ENCODE data around the gene TMCC1. TPM values are rescaled to one million over a fixed set of nuclear protein-coding genes. Genes with fewer than 3 reads are reported as not detected.
"Not testable (repeated sequence)": the region's sequence is repeated elsewhere in the genome, so short reads cannot be mapped to it uniquely, and the experiment has no call there.

The TMCC1 gene
- polyA plus RNA-seq, 1 donor, result 16.8 TPM

- Histone ChIP-seq H3K27me3 (ENCODE audit: control insufficient read depth, insufficient read depth, low read length) (peaks cover 1% of the 10 kb centered on the region), H3K4me1 (ENCODE audit: control insufficient read depth, insufficient read depth, low read length) (peaks cover 10% of the 10 kb centered on the region), H3K36me3 (ENCODE audit: control insufficient read depth, insufficient read depth, low read length) (no peaks in the 10 kb centered on the region), H3K27ac (ENCODE audit: low read length) (no peak overlapping the region), H3K4me3 (ENCODE audit: low read length) (no peak overlapping the region), H3K9me3 (ENCODE audit: control insufficient read depth, low read depth, low read length) (no peaks in the 10 kb centered on the region)
- no peak for DNase-seq
- no CpG with 5 or more reads among the region's 9 CpGs for WGBS (ENCODE audit: insufficient coverage, low lambda C conversion rate)
Measured at GRCh38 chr3:129614435-129614834, 279.1 kb downstream of the TMCC1 start.

GRCh38 chr3:129613367-129613740 is 280.2 kb downstream of the TMCC1 start:
- H3K4me3 ChIP-seq (ENCODE audit: low read length), result no peak overlapping the region
- peaks cover 10% of the 10 kb centered on the region for H3K4me1 ChIP-seq (ENCODE audit: control insufficient read depth, insufficient read depth, low read length)
- no peaks in the 10 kb centered on the region for H3K36me3 ChIP-seq (ENCODE audit: control insufficient read depth, insufficient read depth, low read length)
- no peak overlapping the region for H3K27ac ChIP-seq (ENCODE audit: low read length)
- no peaks in the 10 kb centered on the region for H3K9me3 ChIP-seq (ENCODE audit: control insufficient read depth, low read depth, low read length)
- WGBS (ENCODE audit: insufficient coverage, low lambda C conversion rate), result no CpG with 5 or more reads among the region's 3 CpGs
- H3K27me3 ChIP-seq (ENCODE audit: control insufficient read depth, insufficient read depth, low read length), result peaks cover 9% of the 10 kb centered on the region
- DNase-seq, result no peak

GRCh38 chr3:129612534-129613366 is 280.8 kb downstream of the TMCC1 start:
- H3K4me1 ChIP-seq (ENCODE audit: control insufficient read depth, insufficient read depth, low read length), result peaks cover 10% of the 10 kb centered on the region
- H3K9me3 ChIP-seq (ENCODE audit: control insufficient read depth, low read depth, low read length), result no peaks in the 10 kb centered on the region
- no peak overlapping the region for H3K4me3 ChIP-seq (ENCODE audit: low read length)
- H3K27me3 ChIP-seq (ENCODE audit: control insufficient read depth, insufficient read depth, low read length), result peaks cover 15% of the 10 kb centered on the region
- no peak overlapping the region for H3K27ac ChIP-seq (ENCODE audit: low read length)
- WGBS (ENCODE audit: insufficient coverage, low lambda C conversion rate), result no CpG with 5 or more reads among the region's 16 CpGs
- no peaks in the 10 kb centered on the region for H3K36me3 ChIP-seq (ENCODE audit: control insufficient read depth, insufficient read depth, low read length)
- DNase-seq, result no peak

GRCh38 chr3:129611812-129612533 is 281.5 kb downstream of the TMCC1 start:
- no peaks in the 10 kb centered on the region for H3K9me3 ChIP-seq (ENCODE audit: control insufficient read depth, low read depth, low read length)
- no peak overlapping the region for H3K27ac ChIP-seq (ENCODE audit: low read length)
- WGBS (ENCODE audit: insufficient coverage, low lambda C conversion rate), result no CpG with 5 or more reads among the region's 25 CpGs
- H3K36me3 ChIP-seq (ENCODE audit: control insufficient read depth, insufficient read depth, low read length), result no peaks in the 10 kb centered on the region
- H3K27me3 ChIP-seq (ENCODE audit: control insufficient read depth, insufficient read depth, low read length), result peaks cover 23% of the 10 kb centered on the region
- no peak overlapping the region for H3K4me3 ChIP-seq (ENCODE audit: low read length)
- no peak for DNase-seq
- peaks cover 16% of the 10 kb centered on the region for H3K4me1 ChIP-seq (ENCODE audit: control insufficient read depth, insufficient read depth, low read length)

GRCh38 chr3:129611446-129611800 is 282.1 kb downstream of the TMCC1 start:
- Histone ChIP-seq H3K4me1 (ENCODE audit: control insufficient read depth, insufficient read depth, low read length) (peaks cover 16% of the 10 kb centered on the region), H3K36me3 (ENCODE audit: control insufficient read depth, insufficient read depth, low read length) (no peaks in the 10 kb centered on the region), H3K27ac (ENCODE audit: low read length) (no peak overlapping the region), H3K9me3 (ENCODE audit: control insufficient read depth, low read depth, low read length) (no peaks in the 10 kb centered on the region), H3K4me3 (ENCODE audit: low read length) (no peak overlapping the region), H3K27me3 (ENCODE audit: control insufficient read depth, insufficient read depth, low read length) (peaks cover 24% of the 10 kb centered on the region)
- no peak for DNase-seq
- no CpG with 5 or more reads among the region's 9 CpGs for WGBS (ENCODE audit: insufficient coverage, low lambda C conversion rate)

GRCh38 chr3:129610794-129611445 is 282.6 kb downstream of the TMCC1 start:
- H3K4me3 ChIP-seq (ENCODE audit: low read length); H3K36me3 ChIP-seq (ENCODE audit: control insufficient read depth, insufficient read depth, low read length); H3K27ac ChIP-seq (ENCODE audit: low read length); H3K9me3 ChIP-seq (ENCODE audit: control insufficient read depth, low read depth, low read length); DNase-seq: not testable (repeated sequence)
- no CpG with 5 or more reads among the region's 11 CpGs for WGBS (ENCODE audit: insufficient coverage, low lambda C conversion rate)
- peaks cover 14% of the 10 kb centered on the region for H3K4me1 ChIP-seq (ENCODE audit: control insufficient read depth, insufficient read depth, low read length)
- H3K27me3 ChIP-seq (ENCODE audit: control insufficient read depth, insufficient read depth, low read length), result peaks cover 28% of the 10 kb centered on the region

GRCh38 chr3:129610276-129610675 is 283.2 kb downstream of the TMCC1 start:
- Histone ChIP-seq H3K4me3 (ENCODE audit: low read length) (no peak overlapping the region), H3K27ac (ENCODE audit: low read length) (no peak overlapping the region), H3K4me1 (ENCODE audit: control insufficient read depth, insufficient read depth, low read length) (peaks cover 17% of the 10 kb centered on the region), H3K27me3 (ENCODE audit: control insufficient read depth, insufficient read depth, low read length) (peaks cover 34% of the 10 kb centered on the region), H3K36me3 (ENCODE audit: control insufficient read depth, insufficient read depth, low read length) (no peaks in the 10 kb centered on the region), H3K9me3 (ENCODE audit: control insufficient read depth, low read depth, low read length) (peaks cover 3% of the 10 kb centered on the region)
- WGBS (ENCODE audit: insufficient coverage, low lambda C conversion rate), result no CpG with 5 or more reads among the region's 10 CpGs
- DNase-seq, result no peak

- Histone ChIP-seq H3K9me3 (ENCODE audit: control insufficient read depth, low read depth, low read length) (peaks cover 3% of the 10 kb centered on the region), H3K27ac (ENCODE audit: low read length) (no peak overlapping the region), H3K4me1 (ENCODE audit: control insufficient read depth, insufficient read depth, low read length) (peaks cover 15% of the 10 kb centered on the region), H3K4me3 (ENCODE audit: low read length) (no peak overlapping the region), H3K36me3 (ENCODE audit: control insufficient read depth, insufficient read depth, low read length) (no peaks in the 10 kb centered on the region), H3K27me3 (ENCODE audit: control insufficient read depth, insufficient read depth, low read length) (peaks cover 38% of the 10 kb centered on the region)
- no peak for DNase-seq
- no CpG with 5 or more reads among the region's 3 CpGs for WGBS (ENCODE audit: insufficient coverage, low lambda C conversion rate)
Measured at GRCh38 chr3:129609591-129610182, 283.8 kb downstream of the TMCC1 start.

GRCh38 chr3:129608936-129609590 is 284.4 kb downstream of the TMCC1 start:
- no peak overlapping the region for H3K27ac ChIP-seq (ENCODE audit: low read length)
- H3K4me3 ChIP-seq (ENCODE audit: low read length), result no peak overlapping the region
- peaks cover 3% of the 10 kb centered on the region for H3K9me3 ChIP-seq (ENCODE audit: control insufficient read depth, low read depth, low read length)
- H3K36me3 ChIP-seq (ENCODE audit: control insufficient read depth, insufficient read depth, low read length), result no peaks in the 10 kb centered on the region
- no peak for DNase-seq
- peaks cover 43% of the 10 kb centered on the region for H3K27me3 ChIP-seq (ENCODE audit: control insufficient read depth, insufficient read depth, low read length)
- H3K4me1 ChIP-seq (ENCODE audit: control insufficient read depth, insufficient read depth, low read length), result peaks cover 15% of the 10 kb centered on the region
- no CpG with 5 or more reads among the region's 4 CpGs for WGBS (ENCODE audit: insufficient coverage, low lambda C conversion rate)

Measured in large intestine (tissue), 3 donors.